Stimulated activated CD4-positive, alpha-beta T cell treated with anti-CD3 and anti-CD28 coated beads, Interleukin-1b, Interleukin-23, amount 100 ng/mL, for 1 hour (primary cell): ENCODE results near the gene HECTD2.
"Not testable (repeated sequence)": the region's sequence is repeated elsewhere in the genome, so short reads cannot be mapped to it uniquely, and the experiment has no call there.

Source experiments
- DNase-seq, 2 donors: peaks; one replicate each; pipeline ENCODE4 v3.0.0-alpha.2; 2020; ENCODE audit warnings: low read depth in 2 of 2

HECTD2 gene

DNA sequence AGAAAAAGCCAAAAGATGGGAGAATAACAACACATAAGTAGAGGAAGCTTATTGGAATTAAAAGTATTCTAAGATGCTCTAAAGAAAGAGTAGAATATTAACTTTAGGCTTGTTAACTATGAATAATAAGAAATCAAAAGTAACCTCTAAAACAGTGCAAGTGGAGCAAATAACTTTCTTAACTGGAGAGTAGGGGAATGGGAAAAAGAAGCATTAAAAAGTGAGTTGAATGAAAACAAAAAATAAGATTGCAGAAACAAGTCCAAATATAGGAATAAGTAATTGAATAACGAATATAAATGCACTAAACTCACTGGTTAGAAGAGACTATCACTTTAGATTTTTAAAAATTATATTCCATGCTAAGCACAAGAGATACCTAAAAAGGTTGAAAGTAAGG is 63.9 kb downstream of the HECTD2 start:
- DNase-seq: no peak

DNA sequence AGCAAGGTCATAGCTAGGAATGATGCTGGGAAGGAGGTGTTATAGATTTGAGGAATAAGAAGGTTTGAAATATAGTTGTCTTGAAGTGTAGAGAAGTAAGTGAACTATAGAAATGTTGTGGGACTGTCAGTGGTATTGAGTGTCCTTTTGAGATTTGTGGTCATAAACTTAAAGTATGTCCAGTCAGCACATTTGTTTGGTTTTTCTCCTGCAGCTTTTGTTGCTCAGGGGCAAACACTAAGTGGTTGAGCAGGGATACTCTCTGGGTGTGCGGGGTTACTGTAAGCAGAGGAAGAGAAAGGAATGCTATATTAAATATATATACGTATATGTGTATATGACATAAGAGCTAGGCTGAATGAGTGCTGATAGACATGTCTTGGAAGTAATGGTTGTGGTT is 67.1 kb downstream of the HECTD2 start:
- no peak for DNase-seq

DNA sequence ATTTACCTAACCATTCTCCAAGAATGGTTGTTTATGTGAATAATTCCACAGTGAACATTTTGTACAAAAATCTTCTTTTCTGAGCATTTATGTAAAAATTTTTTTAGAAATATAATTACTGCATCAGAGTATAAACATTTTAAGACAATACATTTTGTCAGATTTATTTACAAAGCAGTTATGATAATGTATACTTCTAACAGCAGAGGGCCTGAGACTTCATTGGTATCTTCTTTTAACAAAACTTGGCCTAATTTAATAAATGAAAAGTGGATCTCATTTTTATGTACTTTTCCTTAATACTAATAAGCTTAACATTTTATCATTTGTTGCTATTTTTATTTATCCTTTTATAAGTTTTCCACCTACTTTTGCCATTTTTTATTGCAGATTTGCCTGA is 69.4 kb downstream of the HECTD2 start:
- no peak for DNase-seq

DNA sequence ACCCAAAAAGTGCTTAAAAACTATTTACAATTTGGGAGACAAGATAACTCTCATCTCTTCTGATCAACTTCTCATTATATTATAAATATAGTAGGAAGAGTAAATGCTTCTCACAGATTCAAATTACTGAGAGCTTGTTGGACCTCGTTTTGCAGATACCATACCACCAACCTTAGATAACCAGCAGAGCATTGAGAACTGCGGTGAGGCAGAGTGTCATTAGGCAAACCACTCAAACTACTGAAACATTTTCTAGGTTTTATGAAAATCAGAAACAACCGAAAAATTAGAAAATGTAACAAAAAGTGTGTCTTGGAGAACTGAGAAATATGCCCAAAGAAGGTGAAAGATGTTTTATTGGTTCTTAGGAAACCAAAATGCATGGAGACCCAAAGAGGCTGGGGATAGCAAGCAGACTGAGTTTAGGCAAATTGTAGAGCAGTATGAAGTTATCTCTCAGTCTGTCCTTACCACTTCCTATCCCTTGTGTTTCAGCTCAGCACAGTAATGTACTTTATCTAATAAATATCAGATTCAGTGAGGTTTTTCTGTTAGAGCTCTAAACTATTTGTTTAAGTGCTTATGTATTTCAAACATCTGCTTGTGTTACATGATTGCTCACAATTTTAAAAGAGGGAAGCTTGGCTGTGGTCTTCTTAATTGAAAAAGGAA is 77.9 kb downstream of the HECTD2 start:
- no peak for DNase-seq

DNA sequence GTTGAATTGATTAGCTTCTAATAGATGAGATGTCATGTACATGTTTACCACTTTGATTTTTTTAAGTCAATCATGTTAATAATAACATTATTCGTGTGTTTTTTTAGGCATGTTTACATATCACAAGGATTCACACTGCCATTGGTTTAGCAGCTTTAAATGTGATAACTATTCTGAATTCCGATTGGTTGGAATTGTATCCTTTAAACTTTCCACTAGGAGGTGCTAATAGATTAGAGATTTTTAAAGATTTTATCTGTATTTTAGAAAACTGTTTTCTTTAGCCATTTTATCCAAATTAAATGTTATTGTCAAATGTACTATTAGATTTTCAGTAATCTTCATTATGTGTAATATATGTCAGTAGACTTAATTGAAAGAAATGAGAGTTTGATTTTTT is 83.2 kb downstream of the HECTD2 start:
- DNase-seq: no peak

DNA sequence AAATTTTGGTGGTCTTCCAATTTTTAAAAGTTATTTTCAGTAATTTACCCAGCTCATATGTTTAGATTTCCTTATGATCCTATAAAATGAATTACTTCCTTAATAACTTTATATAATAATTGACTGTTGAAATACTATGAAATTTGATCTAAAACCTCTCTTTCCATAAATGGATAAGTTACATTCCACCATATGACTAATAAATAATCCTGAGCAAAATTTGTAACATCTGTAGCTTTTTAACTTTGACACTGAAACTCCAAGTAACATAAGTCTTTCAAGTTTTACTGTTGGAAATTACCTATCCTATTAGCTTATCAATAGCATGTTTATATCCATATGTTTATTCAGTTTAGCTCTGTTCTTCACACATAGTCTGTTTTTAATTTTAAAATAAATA is 85.3 kb downstream of the HECTD2 start:
- DNase-seq: no peak

DNA sequence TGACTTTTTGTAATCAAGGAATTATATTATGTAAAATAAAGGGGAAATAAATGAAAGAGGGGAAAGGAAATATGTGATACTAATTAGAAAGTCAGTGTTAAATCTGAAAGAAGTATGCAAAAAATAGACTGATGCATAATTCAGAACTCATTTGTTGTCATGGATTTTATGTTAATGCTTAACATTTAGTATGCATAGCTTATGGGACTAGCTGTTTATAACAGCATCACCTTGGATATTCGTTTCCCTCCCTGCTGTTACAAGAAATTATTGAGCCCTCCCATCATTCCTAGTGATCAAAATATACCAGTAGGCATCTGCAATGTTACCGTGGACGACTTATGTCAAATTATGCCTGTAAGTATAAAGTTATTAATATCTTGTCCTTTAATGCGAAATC is 85.9 kb downstream of the HECTD2 start:
- DNase-seq: no peak

DNA sequence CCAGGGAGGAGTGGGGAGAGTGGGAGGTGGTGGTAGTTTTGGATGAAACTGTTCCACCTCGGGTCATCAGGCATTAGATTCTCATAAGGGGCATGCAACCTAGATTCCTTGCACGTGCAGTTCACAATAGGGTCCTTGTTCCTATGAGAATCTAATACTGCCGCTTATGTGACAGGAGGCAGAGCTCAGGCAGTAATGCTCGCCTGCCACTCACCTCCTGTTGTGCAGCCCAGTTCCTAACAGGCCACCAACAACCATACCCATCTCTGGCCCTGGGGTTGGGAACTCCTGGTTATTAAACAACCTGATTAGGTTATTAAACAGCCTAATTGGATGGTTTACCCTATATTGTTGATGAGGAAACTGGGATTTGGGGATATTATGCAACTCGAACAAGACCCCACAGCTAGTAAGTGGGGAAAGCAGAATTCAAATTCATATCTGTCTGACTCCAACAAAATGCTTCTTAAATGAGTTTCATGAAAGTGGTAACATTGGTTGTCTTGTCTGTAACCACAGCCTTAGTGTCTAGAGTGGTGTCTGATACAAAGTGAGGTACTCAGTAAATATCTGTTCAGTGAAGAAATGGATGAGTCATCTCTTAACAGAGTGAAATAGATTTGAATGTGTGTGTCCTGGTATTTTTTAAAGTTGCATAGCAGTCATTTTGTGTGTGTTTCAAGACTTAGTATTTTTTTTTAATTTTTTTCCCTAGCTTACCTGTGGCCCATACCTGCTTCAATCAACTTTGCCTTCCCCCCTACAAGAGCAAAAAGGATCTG is 101.6 kb downstream of the HECTD2 start:
- DNase-seq: no peak

DNA sequence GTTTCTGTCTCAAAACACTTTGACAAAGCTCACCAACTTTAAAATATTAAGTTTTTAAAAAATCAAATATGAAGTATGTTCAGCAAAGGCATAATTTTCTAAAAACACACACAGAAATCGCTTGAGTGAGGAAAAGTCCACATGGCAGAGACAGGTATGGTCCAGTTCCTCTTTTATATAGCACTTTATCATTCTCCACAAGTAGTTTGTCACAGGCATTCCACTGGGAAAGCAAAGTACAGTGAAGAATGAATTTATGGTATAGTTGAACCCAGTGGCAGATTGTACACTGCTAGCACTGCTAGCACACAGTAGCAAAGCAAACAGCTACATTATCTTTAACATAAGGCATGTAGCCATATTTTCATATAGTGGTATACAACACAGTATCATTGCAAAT is 102.3 kb downstream of the HECTD2 start:
- DNase-seq: no peak

DNA sequence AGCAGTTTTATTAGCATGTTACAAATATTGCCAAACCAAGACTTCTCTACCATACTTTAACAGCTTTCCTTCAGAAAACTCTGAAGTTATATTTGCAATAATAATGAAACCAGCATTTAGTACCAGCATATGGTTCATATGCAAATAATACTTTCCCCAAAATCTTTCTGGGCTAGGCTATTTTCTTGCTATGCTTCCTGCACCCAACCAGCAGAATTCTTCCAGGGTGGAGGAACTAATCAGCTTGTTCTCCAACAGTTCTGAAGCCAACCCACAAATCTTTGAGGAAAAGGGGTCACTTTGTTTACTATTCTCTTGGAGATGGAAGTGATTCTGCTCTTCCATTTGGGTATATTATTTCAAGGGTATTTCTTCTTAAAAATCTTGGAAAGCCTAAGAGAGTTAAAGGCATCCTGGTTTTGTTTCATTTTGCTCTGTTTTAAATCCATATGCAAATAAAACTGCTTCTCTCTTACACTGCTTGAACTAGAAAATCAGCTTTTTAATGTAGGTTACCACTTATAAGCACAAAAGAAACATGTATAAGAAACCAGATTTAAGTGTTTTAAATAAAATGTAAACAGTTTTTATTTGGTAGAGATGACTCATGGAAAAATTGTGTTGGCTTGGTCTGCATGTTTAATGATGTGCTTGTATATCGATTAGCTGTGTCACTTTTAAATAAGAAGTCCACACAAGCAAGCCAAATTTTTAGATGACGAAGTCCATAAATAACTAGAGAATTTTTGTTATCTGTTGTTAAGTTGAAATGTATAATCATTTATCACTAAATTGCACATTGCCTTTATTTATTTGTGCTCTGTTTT is 103.7 kb downstream of the HECTD2 start:
- DNase-seq: no peak

DNA sequence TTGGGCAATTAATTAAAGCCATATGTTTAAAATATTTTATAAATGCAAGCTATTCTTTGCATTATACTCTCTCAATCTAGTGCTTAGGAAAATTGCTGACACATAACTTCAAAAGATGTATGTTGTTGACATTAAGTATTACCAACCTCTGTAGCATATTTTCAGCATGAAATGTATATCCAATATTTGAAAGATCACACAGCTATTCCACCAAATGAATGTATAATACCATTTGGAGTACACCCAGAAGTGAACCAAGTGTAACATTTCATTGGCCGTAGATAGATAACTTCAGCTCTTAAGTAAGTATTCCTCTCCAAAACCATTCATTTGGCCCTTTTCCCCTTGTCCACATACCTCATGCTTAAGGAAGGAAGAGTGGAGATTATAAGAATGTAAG is 104.6 kb downstream of the HECTD2 start:
- DNase-seq: no peak

DNA sequence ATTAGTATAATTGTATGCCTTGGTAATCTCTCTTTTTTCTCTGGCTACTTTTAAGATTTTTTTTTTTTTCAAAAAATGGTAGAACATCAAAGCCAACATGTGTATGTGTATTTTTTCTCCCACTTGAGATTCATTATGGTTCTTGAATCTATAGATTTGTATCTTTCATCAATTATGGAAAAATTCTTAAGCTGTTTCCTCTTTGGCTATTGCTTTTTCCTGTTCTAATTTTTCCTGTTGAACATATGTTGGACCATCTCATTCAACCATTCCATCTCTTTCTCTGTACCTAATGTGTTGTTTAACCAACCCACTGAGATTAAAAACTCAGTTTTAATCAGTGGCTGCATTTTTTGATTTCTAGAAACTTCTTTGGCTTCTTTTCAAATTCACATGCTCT is 107.2 kb downstream of the HECTD2 start:
- no peak for DNase-seq

DNA sequence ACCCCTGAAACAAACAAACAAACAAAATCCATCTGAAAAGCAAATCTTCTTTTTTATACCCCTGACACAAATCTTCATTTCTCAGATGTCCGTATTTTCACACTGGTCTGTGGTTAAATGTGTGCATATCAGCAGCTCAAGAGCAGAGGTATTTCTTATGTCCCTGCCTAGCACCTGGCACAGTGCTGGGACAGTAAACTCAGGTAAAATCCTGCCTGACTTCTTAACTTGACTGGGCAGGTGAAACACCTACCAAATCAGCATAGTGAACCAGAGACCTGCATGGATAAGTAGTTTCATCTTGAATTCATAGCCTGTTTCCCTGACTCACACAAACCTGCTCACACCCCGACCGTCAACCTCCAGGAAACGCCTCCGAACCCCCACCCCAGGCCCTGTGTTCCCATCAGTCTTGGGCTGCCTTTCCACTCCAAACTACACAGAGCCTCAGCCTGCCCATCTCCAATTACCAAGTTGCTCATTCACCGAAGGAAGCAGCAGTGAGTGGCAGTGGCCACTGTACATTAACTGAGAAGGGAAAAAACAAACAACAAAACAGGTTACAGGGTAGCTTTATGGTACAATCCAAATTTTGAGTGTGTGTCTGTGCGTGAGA is 109.9 kb downstream of the HECTD2 start:
- no peak for DNase-seq

DNA sequence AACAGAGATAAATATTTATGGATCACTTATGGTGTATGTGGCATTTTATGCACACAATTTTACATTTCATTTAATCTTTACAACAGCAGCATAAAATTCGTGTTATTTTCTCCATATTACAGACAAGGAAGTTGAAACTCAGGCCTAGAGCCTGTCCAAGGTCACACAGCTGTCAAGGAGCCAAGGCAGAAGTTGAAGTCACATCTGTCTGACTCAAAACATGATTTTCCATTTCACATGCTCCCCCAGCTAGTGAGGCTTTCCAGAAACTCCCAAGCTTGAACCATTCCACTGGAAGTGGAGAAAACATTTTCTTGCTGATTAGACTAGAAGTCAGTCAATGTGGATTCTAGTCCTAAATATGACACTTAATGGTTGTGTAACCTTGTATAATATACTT is 110.5 kb downstream of the HECTD2 start:
- no peak for DNase-seq

DNA sequence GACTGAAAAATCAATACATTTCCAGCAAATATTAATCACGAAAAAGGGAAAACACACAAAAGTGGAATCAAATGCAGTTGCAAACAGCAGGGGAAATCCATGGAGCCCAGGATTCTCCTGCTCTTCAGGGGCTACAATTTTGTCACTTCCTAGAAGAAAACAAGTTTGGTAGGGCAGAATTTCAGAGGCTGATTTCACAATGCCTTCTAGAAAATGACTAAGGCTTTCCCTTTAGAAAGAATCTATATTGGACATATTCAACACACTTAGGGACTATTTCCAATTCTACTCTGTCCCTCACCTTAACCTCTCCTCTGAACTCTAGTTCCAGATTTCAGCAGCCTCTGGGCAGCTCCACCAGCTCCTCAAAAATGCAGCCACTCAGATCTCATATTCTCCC is 111.3 kb downstream of the HECTD2 start:
- DNase-seq: no peak

DNA sequence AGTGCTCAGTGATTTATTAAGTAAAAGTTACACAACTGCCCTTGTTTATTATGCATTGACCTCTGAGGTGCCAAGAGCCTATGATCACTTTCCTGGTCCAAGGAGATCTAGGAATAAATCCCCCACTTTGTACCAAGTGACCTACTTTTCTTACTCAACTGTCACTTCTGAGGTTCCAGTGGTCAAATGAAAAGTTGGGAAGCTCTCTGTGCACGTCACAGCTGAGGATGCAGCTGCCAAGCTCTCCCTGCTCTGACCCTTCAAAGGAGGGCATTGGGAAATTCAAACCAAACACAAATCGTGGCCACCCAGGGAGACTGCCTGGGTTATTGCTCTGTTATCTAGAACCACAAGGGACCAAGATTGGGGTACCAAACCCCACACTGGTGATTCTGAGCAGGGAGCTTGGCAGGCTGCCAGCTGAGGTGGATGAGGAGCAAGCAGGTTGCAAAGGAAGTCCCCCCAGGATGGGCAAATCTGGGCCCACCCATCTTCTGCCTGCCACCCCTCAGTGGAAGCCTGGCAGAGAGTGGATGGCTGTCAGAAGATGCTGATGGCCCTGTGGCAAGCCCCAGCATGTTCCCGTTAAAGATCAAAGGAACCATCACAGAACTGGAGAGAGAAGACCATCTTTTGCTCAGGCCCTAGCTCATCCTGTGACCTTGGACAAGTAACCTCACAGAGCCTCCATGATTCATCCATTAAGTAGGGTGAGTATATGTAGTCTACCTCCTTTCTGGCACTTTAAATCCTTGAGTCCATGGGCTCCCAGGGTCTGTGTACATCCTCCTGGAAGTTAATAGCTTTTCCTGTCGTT is 116.0 kb downstream of the HECTD2 start:
- DNase-seq: no peak

DNA sequence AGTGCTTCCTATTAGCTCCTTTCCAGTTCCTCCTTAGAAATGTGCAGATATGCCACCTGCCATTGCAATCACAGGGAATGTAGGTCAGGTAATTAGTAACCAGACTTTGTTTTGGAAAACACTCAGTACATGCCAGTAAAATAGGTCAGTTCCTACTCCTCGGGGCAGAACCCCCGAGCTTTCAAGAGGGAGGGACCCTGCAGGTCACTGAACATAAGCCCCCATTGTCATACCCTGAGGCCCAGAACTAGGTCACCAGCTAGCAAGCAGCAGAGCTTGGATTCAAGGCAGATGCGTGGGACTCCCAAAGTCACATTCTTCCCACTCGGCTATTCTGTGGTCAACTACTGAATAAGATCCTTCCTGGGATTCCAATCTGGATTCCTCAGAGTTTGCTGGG is 117.9 kb downstream of the HECTD2 start:
- DNase-seq: no peak

DNA sequence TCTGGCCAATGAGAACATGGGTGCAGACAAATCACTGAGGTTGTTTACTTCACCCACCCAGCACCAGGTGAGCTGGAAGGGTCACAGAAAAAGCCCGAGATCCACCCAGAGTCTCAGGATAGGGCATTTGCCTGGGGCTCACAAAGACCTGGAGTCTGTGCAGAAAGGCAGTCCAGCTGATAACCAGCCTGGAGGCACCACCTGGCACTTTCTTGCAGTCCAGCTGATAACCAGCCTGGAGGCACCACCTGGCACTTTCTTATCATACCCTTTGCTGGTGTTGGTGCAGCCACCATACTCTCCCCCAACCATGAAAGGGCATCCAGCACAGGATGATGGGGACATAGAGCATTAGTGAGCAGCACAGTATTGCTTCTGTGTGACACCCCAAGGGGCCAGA is 118.6 kb downstream of the HECTD2 start:
- DNase-seq: no peak

DNA sequence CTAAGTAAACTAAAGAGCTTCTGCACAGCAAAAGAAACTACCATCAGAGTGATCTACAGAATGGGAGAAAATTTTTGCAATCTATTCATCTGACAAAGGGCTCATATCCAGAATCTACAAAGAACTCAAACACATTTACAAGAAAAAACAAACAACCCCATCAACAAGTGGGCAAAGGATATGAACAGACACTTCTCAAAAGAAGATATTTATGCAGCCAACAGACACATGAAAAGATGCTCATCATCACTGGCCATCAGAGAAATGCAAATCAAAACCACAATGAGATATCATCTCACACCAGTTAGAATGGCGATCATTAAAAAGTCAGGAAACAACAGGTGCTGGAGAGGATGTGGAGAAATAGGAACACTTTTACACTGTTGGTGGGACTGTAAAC is 124.6 kb downstream of the HECTD2 start:
- not testable (repeated sequence) for DNase-seq

DNA sequence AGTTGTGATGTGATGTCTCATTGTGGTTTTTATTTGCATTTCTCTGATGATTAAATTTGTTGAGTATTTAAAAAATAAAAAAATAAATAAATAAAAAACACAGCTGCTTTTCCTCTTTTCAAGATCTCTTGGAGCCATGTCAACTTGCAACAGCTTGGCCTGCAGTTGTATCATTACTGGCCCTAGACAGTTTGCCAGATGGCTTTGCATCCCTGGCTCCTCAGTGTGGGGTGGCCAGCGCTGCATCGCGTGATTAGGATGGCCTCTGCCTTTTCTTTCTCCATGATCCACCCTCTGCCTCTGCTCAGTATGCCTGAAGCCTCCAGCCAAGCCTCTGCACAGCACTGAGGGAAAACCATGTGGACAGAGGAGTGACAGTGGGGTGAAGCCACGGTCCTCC is 126.0 kb downstream of the HECTD2 start:
- DNase-seq: no peak

DNA sequence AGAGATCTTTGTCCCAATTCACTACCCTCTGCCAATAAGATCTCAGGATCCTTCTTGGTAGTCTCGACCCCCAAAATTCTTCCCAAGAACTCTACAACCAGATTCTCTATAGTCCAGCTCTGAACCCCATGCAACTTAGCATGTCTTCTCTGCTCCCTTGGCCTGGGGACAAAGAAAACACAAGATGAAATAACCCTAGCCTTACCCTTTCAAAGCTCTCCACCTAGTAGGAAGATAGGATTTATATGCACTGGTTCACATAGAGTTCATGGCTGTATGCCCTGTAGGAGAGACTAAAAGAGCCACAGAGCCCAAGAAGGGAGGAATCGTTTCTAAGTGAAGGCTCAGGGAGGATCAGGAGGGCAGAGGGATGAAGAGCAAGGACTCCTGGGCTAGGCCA is 126.6 kb downstream of the HECTD2 start:
- no peak for DNase-seq
